Activated T-cell treated with anti-CD3 and anti-CD28 coated beads, Interleukin-2, amount 50 U/mL, for 72 hours (primary cell): ENCODE data around the gene SLC5A10. TPM values are rescaled to one million over a fixed set of nuclear protein-coding genes. Genes with fewer than 3 reads are reported as not detected.

Experiments used
- ATAC-seq, 2 donors: fragments of 150-1000 bp; cut with Tn5 transposase; replicated peaks in 1 of 2; 2 replicates each; pipeline ENCODE4 v1.10.0; 2021; ENCODE audit warnings: moderate library complexity in 2 of 2, mild to moderate bottlenecking in 1 of 2
- DNase-seq, 2 donors: peaks; one replicate each; pipeline ENCODE4 v3.0.0; 2021 to 2022; ENCODE audit warnings: mixed read lengths in 1 of 2
- H3K27ac Mint-ChIP-seq: one replicate; pipeline ENCODE4 v1.8.0; 2022; ENCODE audit warnings: mild to moderate bottlenecking, moderate library complexity, mixed read lengths
- H3K27me3 Mint-ChIP-seq: one replicate; pipeline ENCODE4 v1.8.0; 2022; ENCODE audit warnings: low read depth, mixed read lengths
- H3K36me3 Mint-ChIP-seq, 2 donors: one replicate each; pipeline ENCODE4 v1.8.0; 2022; ENCODE audit warnings: mixed read lengths in 2 of 2, mild to moderate bottlenecking in 1 of 2; ENCODE audit not compliant: insufficient read depth in 2 of 2
- H3K4me1 Mint-ChIP-seq: one replicate; pipeline ENCODE4 v1.8.0; 2022; ENCODE audit warnings: low read depth, mixed read lengths
- H3K4me3 Mint-ChIP-seq, 2 donors: one replicate each; pipeline ENCODE4 v1.8.0; 2022; ENCODE audit warnings: mild to moderate bottlenecking in 2 of 2, mixed read lengths in 2 of 2, moderate library complexity in 2 of 2
- H3K9me3 Mint-ChIP-seq, 2 donors: one replicate each; pipeline ENCODE4 v1.8.0; 2022; ENCODE audit warnings: mixed read lengths in 2 of 2
- total RNA-seq, 2 donors: library from RNA; stranded (reverse); gene quantifications; one replicate each; pipeline ENCODE4 v1.2.3, GENCODE V29; 2022

SLC5A10 gene
- total RNA-seq, 2 donors from 2014 or later: not detected

GRCh38 chr17:18987862-18988545, 36.0 kb downstream of the SLC5A10 start:
- ATAC-seq: no peak

GRCh38 chr17:18988546-18989173, 36.7 kb downstream of the SLC5A10 start:
- no peaks in the 10 kb centered on the region for H3K36me3 Mint-ChIP-seq
- H3K27me3 Mint-ChIP-seq: no peaks in the 10 kb centered on the region
- DNase-seq (no peak), ATAC-seq (no peak)
- H3K4me3 Mint-ChIP-seq: no peak overlapping the region
- H3K27ac Mint-ChIP-seq: no peak overlapping the region
- no peaks in the 10 kb centered on the region for H3K9me3 Mint-ChIP-seq
- H3K4me1 Mint-ChIP-seq: peaks cover 31% of the 10 kb centered on the region

More at GRCh38 chr17:18987862-18988545, 36.0 kb downstream of the SLC5A10 start:
- peaks cover 25% of the 10 kb centered on the region for H3K4me1 Mint-ChIP-seq
- no peaks in the 10 kb centered on the region for H3K9me3 Mint-ChIP-seq
- H3K27ac Mint-ChIP-seq: no peak overlapping the region
- no peak for DNase-seq
- H3K4me3 Mint-ChIP-seq: no peak overlapping the region
- no peaks in the 10 kb centered on the region for H3K36me3 Mint-ChIP-seq
- H3K27me3 Mint-ChIP-seq: no peaks in the 10 kb centered on the region

GRCh38 chr17:18990331-18990730, 38.4 kb downstream of the SLC5A10 start:
- ATAC-seq: no peak
- no peaks in the 10 kb centered on the region for H3K27me3 Mint-ChIP-seq
- peaks cover 4% of the 10 kb centered on the region in 2 donors for H3K9me3 Mint-ChIP-seq
- DNase-seq: no peak
- H3K36me3 Mint-ChIP-seq: peaks cover 4 to 12% of the 10 kb centered on the region in 2 donors
- H3K27ac Mint-ChIP-seq: no peak overlapping the region
- H3K4me1 Mint-ChIP-seq: peaks cover 37% of the 10 kb centered on the region
- no peak overlapping the region for H3K4me3 Mint-ChIP-seq

GRCh38 chr17:18991531-18992315, 39.8 kb downstream of the SLC5A10 start:
- Mint-ChIP-seq H3K27ac (no peak overlapping the region), H3K4me1 (peaks cover 36% of the 10 kb centered on the region), H3K27me3 (no peaks in the 10 kb centered on the region), H3K36me3 (peaks cover 7 to 19% of the 10 kb centered on the region in 2 donors), H3K9me3 (peaks cover 4 to 6% of the 10 kb centered on the region in 2 donors), H3K4me3 (no peak overlapping the region)
- DNase-seq (no peak), ATAC-seq (no peak)

- H3K9me3 Mint-ChIP-seq: peaks cover 4 to 8% of the 10 kb centered on the region in 2 donors
- H3K27me3 Mint-ChIP-seq: no peaks in the 10 kb centered on the region
- peaks cover 28% of the 10 kb centered on the region for H3K4me1 Mint-ChIP-seq
- no peak overlapping the region for H3K4me3 Mint-ChIP-seq
- ATAC-seq (peak; percentile 33 to 43), DNase-seq (no peak)
- H3K27ac Mint-ChIP-seq: no peak overlapping the region
- H3K36me3 Mint-ChIP-seq: peaks cover 9 to 25% of the 10 kb centered on the region in 2 donors
Observed at GRCh38 chr17:18992454-18993130, 40.6 kb downstream of the SLC5A10 start.

- Mint-ChIP-seq H3K9me3 (peaks cover 4 to 8% of the 10 kb centered on the region in 2 donors), H3K4me1 (peaks cover 22% of the 10 kb centered on the region), H3K27me3 (no peaks in the 10 kb centered on the region), H3K27ac (no peak overlapping the region), H3K4me3 (no peak overlapping the region), H3K36me3 (peaks cover 9 to 25% of the 10 kb centered on the region in 2 donors)
- ATAC-seq (no peak), DNase-seq (no peak)
Observed at GRCh38 chr17:18993905-18994526, 42.1 kb downstream of the SLC5A10 start.

GRCh38 chr17:18994631-18995030, 42.7 kb downstream of the SLC5A10 start:
- peaks cover 22% of the 10 kb centered on the region for H3K4me1 Mint-ChIP-seq
- DNase-seq (no peak), ATAC-seq (no peak)
- peaks cover 9 to 25% of the 10 kb centered on the region in 2 donors for H3K36me3 Mint-ChIP-seq
- H3K27me3 Mint-ChIP-seq: no peaks in the 10 kb centered on the region
- H3K27ac Mint-ChIP-seq: no peak overlapping the region
- no peak overlapping the region for H3K4me3 Mint-ChIP-seq
- peaks cover 4 to 8% of the 10 kb centered on the region in 2 donors for H3K9me3 Mint-ChIP-seq

- no peak overlapping the region for H3K27ac Mint-ChIP-seq
- H3K27me3 Mint-ChIP-seq: no peaks in the 10 kb centered on the region
- no peak overlapping the region for H3K4me3 Mint-ChIP-seq
- DNase-seq (no peak), ATAC-seq (no peak)
- peaks cover 9 to 25% of the 10 kb centered on the region in 2 donors for H3K36me3 Mint-ChIP-seq
- peaks cover 22% of the 10 kb centered on the region for H3K4me1 Mint-ChIP-seq
- H3K9me3 Mint-ChIP-seq: peaks cover 4 to 8% of the 10 kb centered on the region in 2 donors
Observed at GRCh38 chr17:18995220-18995619, 43.3 kb downstream of the SLC5A10 start.

- Mint-ChIP-seq H3K4me1 (peaks cover 31% of the 10 kb centered on the region), H3K9me3 (peaks cover 4 to 8% of the 10 kb centered on the region in 2 donors), H3K27me3 (no peaks in the 10 kb centered on the region), H3K4me3 (no peak overlapping the region), H3K36me3 (peaks cover 9 to 25% of the 10 kb centered on the region in 2 donors), H3K27ac (no peak overlapping the region)
- ATAC-seq: no peak
- no peak for DNase-seq
Observed at GRCh38 chr17:18996458-18996857, 44.5 kb downstream of the SLC5A10 start.

- Mint-ChIP-seq H3K4me3 (no peak overlapping the region), H3K36me3 (peaks cover 9 to 31% of the 10 kb centered on the region in 2 donors), H3K27ac (no peak overlapping the region), H3K9me3 (peaks cover 4 to 8% of the 10 kb centered on the region in 2 donors), H3K27me3 (no peaks in the 10 kb centered on the region), H3K4me1 (peaks cover 36% of the 10 kb centered on the region)
- DNase-seq (no peak), ATAC-seq (no peak)
Observed at GRCh38 chr17:18997650-18998196, 45.8 kb downstream of the SLC5A10 start.

GRCh38 chr17:18999394-18999793, 47.4 kb downstream of the SLC5A10 start:
- peaks cover 4 to 8% of the 10 kb centered on the region in 2 donors for H3K9me3 Mint-ChIP-seq
- no peaks in the 10 kb centered on the region for H3K27me3 Mint-ChIP-seq
- peaks cover 9 to 26% of the 10 kb centered on the region in 2 donors for H3K36me3 Mint-ChIP-seq
- H3K4me1 Mint-ChIP-seq: peaks cover 27% of the 10 kb centered on the region
- H3K4me3 Mint-ChIP-seq: no peak overlapping the region
- ATAC-seq: no peak
- no peak overlapping the region for H3K27ac Mint-ChIP-seq
- DNase-seq: no peak

- H3K27me3 Mint-ChIP-seq: no peaks in the 10 kb centered on the region
- ATAC-seq (no peak), DNase-seq (no peak)
- H3K27ac Mint-ChIP-seq: no peak overlapping the region
- no peak overlapping the region for H3K4me3 Mint-ChIP-seq
- peaks cover 9 to 23% of the 10 kb centered on the region in 2 donors for H3K36me3 Mint-ChIP-seq
- H3K4me1 Mint-ChIP-seq: peaks cover 30% of the 10 kb centered on the region
- H3K9me3 Mint-ChIP-seq: peaks cover 4 to 8% of the 10 kb centered on the region in 2 donors
Observed at GRCh38 chr17:18999911-19000310, 47.9 kb downstream of the SLC5A10 start.
